Nucleus accumbens (tissue), 56 donors: ENCODE data around the gene ZP3.
"Not testable (repeated sequence)": the region's sequence is repeated elsewhere in the genome, so short reads cannot be mapped to it uniquely, and the experiment has no call there.

Source experiments
- DNase-seq, 56 donors: peaks; one replicate each; lab custom pipeline; 2025; lab: John Stamatoyannopoulos, UW

ZP3 gene

DNA sequence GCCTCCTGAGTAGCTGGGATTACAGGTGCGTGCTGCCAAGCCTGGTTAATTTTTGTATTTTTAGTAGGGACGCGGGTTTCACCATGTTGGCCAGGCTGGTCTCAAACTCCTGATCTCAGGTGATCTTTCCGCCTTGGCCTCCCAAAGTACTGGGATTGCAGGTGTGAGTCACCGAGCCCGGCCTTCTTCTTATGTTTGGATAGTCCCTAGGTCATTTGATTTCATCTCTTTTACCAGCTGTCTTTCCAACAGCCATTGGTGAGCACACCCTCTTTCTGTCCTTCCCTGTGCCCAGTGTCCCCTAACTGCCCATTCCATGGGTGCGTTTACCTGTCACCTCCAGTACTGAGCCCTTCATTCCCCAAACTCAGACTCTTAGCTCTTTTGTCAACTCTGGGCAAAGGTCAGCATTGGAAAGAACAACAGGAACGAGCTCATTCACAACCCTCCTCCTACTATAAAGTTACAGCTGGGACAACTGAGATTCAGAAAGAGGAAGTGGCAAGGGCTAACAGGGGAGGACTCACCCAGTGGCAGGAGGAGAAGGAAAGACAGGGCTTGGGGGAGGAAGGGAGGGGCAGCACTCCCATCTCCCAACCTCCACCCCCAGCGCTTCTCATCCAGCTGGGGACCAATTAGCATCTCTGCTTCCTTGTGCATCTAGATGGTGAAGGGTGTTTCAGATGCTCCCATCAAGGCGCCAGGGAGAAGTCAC is 20.8 kb upstream of the ZP3 start:
- DNase-seq: peak in 2 of 56 donors; percentile 1 to 8

DNA sequence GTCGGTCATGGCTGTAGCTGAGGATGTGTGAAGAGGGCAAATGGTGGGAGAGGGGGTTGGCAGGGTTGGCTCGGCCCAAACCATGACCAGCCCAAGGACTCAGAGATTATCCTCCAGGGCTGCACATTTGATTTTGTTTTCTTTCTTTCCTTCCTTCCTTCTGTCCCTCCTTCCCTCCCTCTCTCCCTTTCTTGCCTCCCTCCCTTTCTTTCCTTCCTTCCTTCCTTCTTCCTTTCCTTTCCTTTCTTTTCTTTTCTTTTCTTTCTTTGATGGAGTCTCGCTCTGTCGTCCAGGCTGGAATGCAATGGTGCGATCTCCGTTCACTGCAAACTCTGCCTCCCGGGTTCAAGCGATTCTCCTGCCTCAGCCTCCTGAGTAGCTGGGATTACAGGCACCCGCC is 19.0 kb upstream of the ZP3 start:
- no peak for DNase-seq

GRCh38 chr7:76407718-76408117 is 17.0 kb upstream of the ZP3 start:
- DNase-seq: no peak

DNA sequence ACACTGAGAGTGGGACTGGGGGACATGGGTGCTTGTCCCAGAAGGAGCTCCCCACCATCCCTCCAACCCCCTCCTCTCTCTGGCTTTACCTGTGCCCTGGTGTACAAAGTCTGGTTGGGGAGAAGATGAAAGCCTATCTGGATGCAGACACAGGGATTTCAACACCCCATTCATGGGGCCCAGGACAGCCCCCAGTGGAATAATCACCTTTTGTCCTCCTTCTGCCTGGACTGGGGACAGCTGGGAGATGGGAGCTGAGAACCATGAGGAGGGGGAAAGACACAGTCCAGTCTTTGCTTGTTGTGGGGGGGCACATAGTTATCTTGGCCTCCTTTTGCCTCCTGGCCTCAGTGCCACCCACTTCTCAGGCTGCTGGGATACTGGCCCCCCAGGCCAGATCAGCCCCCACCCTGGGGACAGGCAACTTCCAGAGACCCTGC is 16.6 kb upstream of the ZP3 start:
- no peak for DNase-seq

- no peak for DNase-seq
Measured at GRCh38 chr7:76409537-76409936, 15.2 kb upstream of the ZP3 start, which contains the start of gene SSC4D. TSS of gene SSC4D (minus strand) at chr7:76409697. CDS start at chr7:76404439, 5,258 bp downstream.

DNA sequence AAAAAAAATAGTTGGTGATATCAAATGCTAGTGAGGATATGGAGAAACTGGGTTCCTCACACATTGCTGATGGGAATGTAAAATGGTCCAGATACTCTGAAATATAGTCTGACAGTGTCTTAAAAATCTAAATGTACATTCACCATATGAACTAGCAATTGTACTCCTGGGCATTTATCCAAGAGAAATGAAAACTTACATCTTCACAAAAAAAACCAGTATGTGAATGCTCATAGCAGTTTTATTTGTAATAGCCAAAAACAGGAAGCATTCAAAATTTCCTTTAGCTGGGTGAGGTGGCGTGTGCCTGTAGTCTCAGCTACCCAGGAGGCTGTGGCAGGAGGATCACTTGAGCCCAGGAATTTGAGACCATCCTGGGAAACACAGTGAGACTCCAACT is 13.1 kb upstream of the ZP3 start:
- no peak for DNase-seq

DNA sequence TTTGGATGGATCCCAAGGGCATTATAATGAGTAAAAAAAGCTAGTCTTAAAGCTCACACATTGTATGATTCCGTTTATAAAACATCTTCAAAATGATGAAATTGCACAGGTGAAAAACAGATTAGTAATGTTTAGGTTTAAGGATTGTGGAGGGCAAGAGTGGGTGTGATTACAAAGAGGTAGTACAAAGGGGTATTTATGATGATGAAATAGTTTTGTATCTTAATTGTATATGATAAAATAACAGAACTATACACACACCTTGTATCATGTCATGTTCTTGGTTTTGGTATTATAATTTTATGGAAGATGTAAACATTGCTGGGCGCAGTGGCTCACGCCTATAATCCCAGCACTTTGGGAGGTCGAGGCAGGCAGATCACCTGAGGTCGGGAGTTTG is 12.5 kb upstream of the ZP3 start:
- no peak for DNase-seq

DNA sequence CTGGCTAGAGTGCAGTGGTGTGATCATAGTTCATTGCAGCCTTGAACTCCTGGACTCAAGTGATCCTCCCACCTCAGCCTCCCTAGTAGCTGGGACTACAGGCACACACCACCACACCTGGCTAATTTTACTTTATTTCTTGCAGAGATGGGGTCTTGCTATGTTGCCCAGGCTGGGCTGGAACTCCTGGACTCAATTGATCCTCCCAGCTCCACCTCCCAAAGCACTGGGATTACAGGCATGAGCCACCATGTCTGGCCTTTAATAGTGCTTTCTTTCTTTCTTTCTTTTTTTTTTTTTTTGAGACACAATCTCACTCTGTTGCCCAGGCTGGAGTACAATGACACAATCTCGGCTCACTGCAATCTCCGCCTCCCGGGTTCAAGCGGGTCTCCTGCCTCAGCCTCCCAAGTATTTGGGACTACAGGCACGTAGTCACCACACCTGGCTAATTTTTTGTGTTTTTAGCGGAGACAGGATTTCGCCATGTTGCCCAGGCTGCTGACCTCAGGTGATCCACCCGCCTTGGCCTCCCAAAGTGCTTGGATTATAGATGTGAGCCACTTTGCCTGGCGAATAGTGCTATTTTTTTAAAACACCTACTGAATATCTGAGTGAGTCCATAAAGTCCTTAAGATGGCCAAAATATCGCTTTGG is 7.0 kb upstream of the ZP3 start:
- DNase-seq: not testable (repeated sequence)

DNA sequence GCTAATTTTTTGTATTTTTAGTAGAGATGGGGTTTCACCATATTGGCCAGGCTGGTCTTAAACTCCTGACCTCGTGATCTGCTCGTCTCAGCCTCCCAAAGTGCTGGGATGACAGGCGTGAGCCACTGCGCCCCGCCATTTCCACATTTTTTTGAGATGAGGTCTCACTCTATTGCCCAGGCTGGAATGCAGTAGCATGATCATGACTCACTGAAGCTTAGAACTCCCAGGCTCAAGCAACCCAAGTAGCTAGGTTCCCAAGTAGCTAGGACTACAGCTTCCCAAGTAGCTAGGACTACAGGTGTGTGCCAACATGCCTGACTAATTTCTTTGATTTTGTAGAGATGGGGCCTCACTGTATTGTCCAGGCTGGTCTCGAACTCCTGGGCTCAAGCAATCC is 3.7 kb upstream of the ZP3 start:
- DNase-seq: not testable (repeated sequence)

DNA sequence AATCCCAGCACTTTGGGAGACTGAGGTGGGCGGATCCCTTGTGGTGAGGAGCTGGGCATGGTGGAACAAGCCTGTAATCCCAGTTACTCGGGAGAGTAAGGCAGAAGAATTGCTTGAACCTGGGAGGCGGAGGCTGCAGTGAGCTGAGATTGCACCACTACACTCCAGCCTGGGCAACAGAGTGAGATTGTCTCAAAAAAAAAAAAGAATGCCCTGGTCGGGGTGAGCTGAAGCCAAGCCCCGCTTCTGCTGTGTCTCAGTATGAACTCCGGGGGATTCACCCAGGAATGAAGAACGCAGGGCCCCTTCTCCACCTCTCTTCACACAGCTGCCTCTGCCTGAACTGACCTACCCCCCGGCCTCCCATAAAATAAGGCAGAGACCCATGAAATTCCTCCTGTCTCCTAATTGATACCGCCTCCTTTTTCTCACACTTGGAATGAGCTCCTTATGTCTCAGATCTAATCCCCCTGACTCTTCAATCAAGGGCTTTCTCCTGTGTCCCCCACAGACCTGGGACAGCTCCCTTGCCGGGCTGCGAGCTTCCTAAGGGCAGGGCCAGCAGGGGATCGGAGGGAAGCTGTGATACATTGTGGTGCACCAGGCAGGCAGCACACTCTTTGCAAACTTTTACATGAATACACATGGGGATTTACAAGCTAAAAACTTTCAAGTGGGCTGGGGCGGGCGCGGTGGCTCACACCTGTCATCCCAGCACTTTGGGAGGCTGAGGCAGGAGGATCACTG is 911 bp upstream of the ZP3 start:
- no peak for DNase-seq

DNA sequence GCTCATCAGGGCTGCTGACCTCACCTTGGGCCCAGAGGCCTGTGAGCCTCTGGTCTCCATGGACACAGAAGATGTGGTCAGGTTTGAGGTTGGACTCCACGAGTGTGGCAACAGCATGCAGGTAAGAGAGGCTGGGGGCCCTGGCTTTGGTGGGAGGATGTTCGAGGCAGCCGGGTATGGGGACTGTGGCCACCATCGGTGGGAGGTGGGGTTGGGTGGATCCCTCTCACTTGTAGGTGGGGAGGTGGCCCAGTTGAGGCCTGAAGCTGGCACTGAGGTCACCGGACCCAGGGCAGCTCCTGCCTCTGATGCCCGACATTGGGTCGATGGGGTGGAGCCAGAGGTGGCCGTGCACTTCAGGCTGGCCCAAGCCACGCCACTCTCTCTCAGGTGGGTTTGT is 406 bp downstream of the ZP3 start:
- no peak for DNase-seq

DNA sequence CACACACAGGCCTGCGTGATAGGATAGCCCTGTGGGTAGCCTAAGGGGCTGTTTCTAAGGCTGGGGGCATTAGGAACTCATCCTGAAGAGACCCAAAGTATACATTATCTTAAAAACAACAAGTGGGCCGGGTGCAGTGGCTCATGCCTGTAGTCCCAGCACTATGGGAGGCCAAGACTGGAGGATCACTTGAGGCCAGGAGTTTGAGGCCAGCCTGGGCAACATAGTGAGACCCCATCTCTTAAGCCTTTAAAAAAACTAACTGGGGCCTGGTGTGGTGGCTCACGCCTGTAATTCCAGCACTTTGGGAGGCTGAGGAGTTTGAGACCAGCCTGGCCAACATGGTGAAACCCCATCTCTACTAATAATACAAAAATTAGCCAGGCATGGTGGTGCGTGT is 808 bp downstream of the ZP3 start:
- DNase-seq: not testable (repeated sequence)

DNA sequence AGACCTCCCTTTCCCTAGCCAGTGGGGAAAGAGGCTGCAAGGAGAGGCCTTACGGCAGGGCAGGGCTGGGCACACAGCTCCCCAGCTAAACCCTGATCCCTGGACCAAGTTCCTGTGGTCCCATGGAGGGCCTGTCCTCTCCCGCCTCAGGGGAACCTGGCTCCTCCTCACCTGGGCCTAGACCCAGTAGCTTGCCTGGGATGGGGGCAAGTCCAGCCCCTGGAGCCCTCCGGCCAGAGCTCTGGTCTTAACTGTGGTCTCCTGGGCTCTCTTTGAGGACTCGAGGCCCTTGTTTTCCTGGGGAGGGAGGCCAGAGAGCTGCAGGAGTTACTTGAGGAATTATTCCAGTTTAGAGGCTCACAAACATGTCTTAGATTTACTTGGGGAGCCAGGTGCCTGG is 1.5 kb downstream of the ZP3 start:
- no peak for DNase-seq

DNA sequence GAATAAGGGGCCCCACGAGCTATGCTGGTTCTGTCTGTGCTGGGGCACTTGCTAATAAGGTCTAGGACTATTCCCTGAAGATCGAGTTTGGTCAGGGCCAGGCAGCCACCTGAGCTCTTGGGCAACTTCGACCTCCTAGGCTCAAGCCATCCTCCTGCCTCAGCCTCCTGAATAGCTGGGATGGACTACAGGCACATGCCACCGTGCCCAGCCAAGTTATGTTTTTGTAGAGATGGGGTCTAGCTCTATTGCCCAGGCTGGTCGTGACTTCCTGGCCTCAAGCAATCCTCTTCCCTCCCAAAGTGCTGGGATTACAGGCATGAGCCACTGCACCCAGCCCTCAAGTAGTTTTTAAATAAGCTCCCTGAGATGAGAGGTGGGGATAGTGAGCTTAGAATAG is 2.9 kb downstream of the ZP3 start:
- DNase-seq: no peak

DNA sequence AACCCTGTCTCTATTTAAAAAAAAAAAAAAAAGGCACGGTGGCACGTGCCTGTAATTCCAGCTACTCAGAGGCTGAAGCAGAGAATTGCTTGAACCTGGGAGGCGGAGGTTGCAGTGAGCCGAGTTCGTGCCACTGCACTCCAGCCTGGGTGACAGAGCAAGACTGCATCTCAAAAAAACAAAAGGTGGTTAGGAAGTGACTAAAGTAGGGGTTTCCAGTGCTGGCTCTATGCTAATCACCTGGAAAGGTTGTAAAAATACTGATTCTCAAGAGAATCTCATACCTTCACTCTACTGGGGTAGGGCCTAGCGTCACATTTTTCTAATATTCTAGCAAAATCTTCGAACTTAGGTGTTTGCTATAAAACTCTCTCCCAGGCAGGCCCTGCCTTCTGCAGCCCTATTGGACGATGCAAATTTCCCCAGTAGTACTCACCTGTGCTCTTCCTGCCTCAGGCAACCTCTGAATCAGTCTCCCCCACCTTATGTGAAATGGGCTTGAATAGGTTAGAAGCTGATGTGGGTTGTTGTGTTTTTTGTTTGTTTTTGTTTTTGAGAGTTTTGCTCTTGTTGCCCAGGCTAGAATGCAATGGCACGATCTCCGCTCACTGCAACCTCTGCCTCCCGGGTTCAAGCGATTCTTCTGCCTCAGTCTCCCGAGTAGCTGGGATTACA is 3.5 kb downstream of the ZP3 start:
- no peak for DNase-seq

GRCh38 chr7:76428868-76429805 is 4.4 kb downstream of the ZP3 start:
- peak in 3 of 56 donors; percentile 1 to 35 (median 8) for DNase-seq

GRCh38 chr7:76430211-76430610 is 5.5 kb downstream of the ZP3 start:
- DNase-seq: no peak

DNA sequence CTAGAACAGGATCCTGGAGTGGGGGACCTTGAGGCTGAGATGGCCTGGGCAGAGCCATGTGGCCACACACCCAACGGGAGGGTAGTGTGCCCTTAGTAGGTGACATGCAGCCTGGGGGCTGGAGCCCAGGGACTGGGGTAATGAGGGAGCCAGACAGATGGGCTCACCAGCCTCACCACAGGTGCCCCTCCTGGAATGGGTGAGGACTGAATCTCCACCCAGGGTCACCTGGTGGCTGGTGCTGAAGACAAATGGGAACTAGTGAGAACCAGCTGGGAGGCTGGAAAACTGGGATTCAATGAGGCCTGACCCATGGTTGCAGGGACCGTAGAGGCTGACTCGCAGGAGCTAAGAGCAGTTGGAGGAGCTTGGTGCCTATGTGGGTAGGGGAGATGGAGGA is 6.1 kb downstream of the ZP3 start:
- no peak for DNase-seq

- DNase-seq: peak in 42 of 56 donors; percentile 7 to 79 (median 34)
Measured at GRCh38 chr7:76437873-76438272, 13.1 kb downstream of the ZP3 start.
